Upper lobe of left lung (tissue), 4 donors: ENCODE results near the gene TENT5D.

Experiments
- EP300 ChIP-seq, 4 donors: sonication (generic); formaldehyde crosslinking; IDR thresholded peaks; one replicate each; pipeline ENCODE4 v1.5.1; 2017; ENCODE audit warnings: antibody characterized with exemption in 4 of 4, control low read depth in 2 of 4
- POLR2AphosphoS5 ChIP-seq, 2 donors: sonication (generic); formaldehyde crosslinking; IDR thresholded peaks; one replicate each; pipeline ENCODE4 v1.5.1; 2017; ENCODE audit warnings: antibody characterized with exemption in 2 of 2
- TF ChIP-seq, protein P1 (sequence below), 6 experiments: fragments of 450-650 bp in 4 of 6; fragments of 200-600 bp in 2 of 6; sonication (generic) in 2 of 6; IDR thresholded peaks; one replicate each; pipeline ENCODE4 v1.5.1; 2016 to 2019; ENCODE audit warnings: antibody characterized with exemption in 6 of 6

DNA sequence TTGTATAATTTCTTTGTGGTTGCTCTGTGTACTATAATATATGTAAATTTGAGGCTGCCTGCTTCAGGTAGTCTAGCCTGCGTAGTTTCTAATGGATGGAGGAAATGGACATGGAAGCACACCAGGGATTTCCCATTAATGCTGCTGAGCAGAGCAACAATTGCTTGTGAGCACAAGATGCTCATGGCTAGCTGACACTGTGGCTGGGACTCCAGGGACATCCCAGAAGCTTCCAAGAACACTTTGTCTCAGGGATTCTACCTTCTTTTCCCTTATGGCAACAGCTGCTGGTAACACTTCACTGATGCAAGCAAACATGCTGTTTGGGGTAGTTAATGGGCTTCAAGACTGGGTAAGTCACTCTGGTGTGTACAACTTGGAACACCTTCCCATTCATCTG, 66.1 kb downstream of the TENT5D start:
- TF ChIP-seq, protein P1, sequence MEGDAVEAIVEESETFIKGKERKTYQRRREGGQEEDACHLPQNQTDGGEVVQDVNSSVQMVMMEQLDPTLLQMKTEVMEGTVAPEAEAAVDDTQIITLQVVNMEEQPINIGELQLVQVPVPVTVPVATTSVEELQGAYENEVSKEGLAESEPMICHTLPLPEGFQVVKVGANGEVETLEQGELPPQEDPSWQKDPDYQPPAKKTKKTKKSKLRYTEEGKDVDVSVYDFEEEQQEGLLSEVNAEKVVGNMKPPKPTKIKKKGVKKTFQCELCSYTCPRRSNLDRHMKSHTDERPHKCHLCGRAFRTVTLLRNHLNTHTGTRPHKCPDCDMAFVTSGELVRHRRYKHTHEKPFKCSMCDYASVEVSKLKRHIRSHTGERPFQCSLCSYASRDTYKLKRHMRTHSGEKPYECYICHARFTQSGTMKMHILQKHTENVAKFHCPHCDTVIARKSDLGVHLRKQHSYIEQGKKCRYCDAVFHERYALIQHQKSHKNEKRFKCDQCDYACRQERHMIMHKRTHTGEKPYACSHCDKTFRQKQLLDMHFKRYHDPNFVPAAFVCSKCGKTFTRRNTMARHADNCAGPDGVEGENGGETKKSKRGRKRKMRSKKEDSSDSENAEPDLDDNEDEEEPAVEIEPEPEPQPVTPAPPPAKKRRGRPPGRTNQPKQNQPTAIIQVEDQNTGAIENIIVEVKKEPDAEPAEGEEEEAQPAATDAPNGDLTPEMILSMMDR (IDR thresholded peaks at IDR 0.05), result no peak
- TF ChIP-seq POLR2AphosphoS5 (IDR thresholded peaks at IDR 0.05) (no peak), EP300 (IDR thresholded peaks at IDR 0.05) (no peak)
